DOHH2 (cell line): ENCODE data around the gene TSPAN11.

ENCODE experiments used
- CTCF ChIP-seq: fragments of 200-600 bp; sonication (generic); IDR thresholded peaks from one replicate; pipeline ENCODE4 v1.5.1; 2014; ENCODE audit warnings: antibody characterized with exemption, mild to moderate bottlenecking, low read depth, low read length; ENCODE audit not compliant: poor library complexity, severe bottlenecking
- EZH2phosphoT487 ChIP-seq: fragments of 200-600 bp; sonication (generic); IDR thresholded peaks from 2 replicates; pipeline ENCODE4 v1.6.1; 2017; ENCODE audit warnings: borderline replicate concordance, mild to moderate bottlenecking, antibody characterized with exemption, low read length, moderate library complexity, mixed read lengths

DNA sequence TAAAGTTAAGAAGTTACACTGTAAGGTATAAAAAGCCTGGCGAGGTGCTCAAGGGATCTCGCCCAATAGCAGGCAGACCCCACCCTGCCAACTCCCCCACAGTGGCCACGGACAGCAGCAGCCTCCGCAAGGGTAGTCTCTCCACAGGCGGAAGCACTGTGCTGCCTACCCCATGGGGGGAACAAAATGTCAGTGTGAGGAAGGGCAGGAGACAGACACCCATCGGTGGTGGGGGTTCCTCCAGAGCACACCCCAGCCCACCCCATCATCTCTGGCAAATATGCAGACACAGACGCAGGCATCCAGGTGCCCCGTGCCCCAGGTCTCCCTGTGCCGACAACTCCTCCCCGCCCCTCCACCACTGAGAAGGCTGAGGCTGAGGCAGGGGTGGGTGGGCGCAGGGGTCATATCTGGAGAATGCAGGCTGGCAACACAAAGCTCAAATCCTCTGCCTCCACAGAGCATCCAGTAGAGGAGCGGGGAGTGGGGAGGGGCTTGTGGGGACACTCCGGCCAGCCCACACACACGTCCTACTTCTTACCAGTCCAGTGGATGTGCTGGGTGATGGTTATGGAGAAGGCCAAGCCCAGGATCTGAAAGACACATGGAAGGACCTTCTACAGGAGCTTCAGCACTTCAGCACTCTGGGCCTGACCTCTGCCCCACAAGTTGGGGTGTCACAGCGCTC is 78.9 kb downstream of the TSPAN11 start:
- no peak for TF ChIP-seq CTCF
- no peak for TF ChIP-seq EZH2phosphoT487
